Measurements from ENCODE around the gene EME2.
"Not testable (repeated sequence)": the region's sequence is repeated elsewhere in the genome, so short reads cannot be mapped to it uniquely, and the experiment has no call there.

Gene EME2

GRCh38 chr16:1732071-1732470 lies 40.5 kb upstream of the EME2 start:
- Histone ChIP-seq H3K27ac (ENCODE audit: low read depth, low read length) (no peak overlapping the region), H3K9me3 (ENCODE audit: control insufficient read depth in 1 of 2, low read length in 2 of 2) (peaks cover 1 to 9% of the 10 kb centered on the region in 2 donors), H3K4me3 (ENCODE audit: low read depth in 1 of 2, low read length in 2 of 2) (no peak overlapping the region), H3K4me1 (ENCODE audit: control insufficient read depth in 1 of 2, insufficient read depth in 2 of 2, low read length in 2 of 2) (no peaks in the 10 kb centered on the region), H3K36me3 (ENCODE audit: control insufficient read depth in 1 of 2, insufficient read depth in 2 of 2, low read length in 2 of 2) (peaks cover 7 to 78% of the 10 kb centered on the region in 2 donors), H3K27me3 (ENCODE audit: control insufficient read depth in 1 of 2, insufficient read depth in 2 of 2, low read length in 2 of 2) (no peaks in the 10 kb centered on the region), H3K9ac (ENCODE audit: low read depth in 1 of 2, low read length in 2 of 2) (no peak overlapping the region)

- not testable (repeated sequence) for H3K4me3 ChIP-seq (ENCODE audit: low read depth in 1 of 2, low read length in 2 of 2)
- H3K36me3 ChIP-seq (ENCODE audit: control insufficient read depth in 1 of 2, insufficient read depth in 2 of 2, low read length in 2 of 2): peaks cover 6 to 73% of the 10 kb centered on the region in 2 donors
Measured at GRCh38 chr16:1732551-1732987, 40.0 kb upstream of the EME2 start.

GRCh38 chr16:1734123-1734522 lies 38.5 kb upstream of the EME2 start:
- Histone ChIP-seq H3K27ac (ENCODE audit: low read depth, low read length) (no peak overlapping the region), H3K9me3 (ENCODE audit: control insufficient read depth in 1 of 2, low read length in 2 of 2) (peaks cover 6 to 20% of the 10 kb centered on the region in 2 donors), H3K9ac (ENCODE audit: low read depth in 1 of 2, low read length in 2 of 2) (no peak overlapping the region), H3K36me3 (ENCODE audit: control insufficient read depth in 1 of 2, insufficient read depth in 2 of 2, low read length in 2 of 2) (peaks cover 6 to 58% of the 10 kb centered on the region in 2 donors), H3K4me1 (ENCODE audit: control insufficient read depth in 1 of 2, insufficient read depth in 2 of 2, low read length in 2 of 2) (no peaks in the 10 kb centered on the region), H3K27me3 (ENCODE audit: control insufficient read depth in 1 of 2, insufficient read depth in 2 of 2, low read length in 2 of 2) (no peaks in the 10 kb centered on the region), H3K4me3 (ENCODE audit: low read depth in 1 of 2, low read length in 2 of 2) (no peak overlapping the region)

More at GRCh38 chr16:1732551-1732987, 40.0 kb upstream of the EME2 start:
- not testable (repeated sequence) for H3K4me1 ChIP-seq (ENCODE audit: control insufficient read depth in 1 of 2, insufficient read depth in 2 of 2, low read length in 2 of 2); H3K9ac ChIP-seq (ENCODE audit: low read depth in 1 of 2, low read length in 2 of 2); H3K27ac ChIP-seq (ENCODE audit: low read depth, low read length); H3K27me3 ChIP-seq (ENCODE audit: control insufficient read depth in 1 of 2, insufficient read depth in 2 of 2, low read length in 2 of 2)
- peaks cover 3 to 13% of the 10 kb centered on the region in 2 donors for H3K9me3 ChIP-seq (ENCODE audit: control insufficient read depth in 1 of 2, low read length in 2 of 2)

- H3K4me1 ChIP-seq (ENCODE audit: control insufficient read depth in 1 of 2, insufficient read depth in 2 of 2, low read length in 2 of 2): no peaks in the 10 kb centered on the region
- peaks cover 6 to 52% of the 10 kb centered on the region in 2 donors for H3K36me3 ChIP-seq (ENCODE audit: control insufficient read depth in 1 of 2, insufficient read depth in 2 of 2, low read length in 2 of 2)
- H3K9ac ChIP-seq (ENCODE audit: low read depth in 1 of 2, low read length in 2 of 2): no peak overlapping the region
- no peak overlapping the region for H3K4me3 ChIP-seq (ENCODE audit: low read depth in 1 of 2, low read length in 2 of 2)
- no peaks in the 10 kb centered on the region for H3K27me3 ChIP-seq (ENCODE audit: control insufficient read depth in 1 of 2, insufficient read depth in 2 of 2, low read length in 2 of 2)
- H3K27ac ChIP-seq (ENCODE audit: low read depth, low read length): no peak overlapping the region
- peaks cover 9 to 20% of the 10 kb centered on the region in 2 donors for H3K9me3 ChIP-seq (ENCODE audit: control insufficient read depth in 1 of 2, low read length in 2 of 2)
Measured at GRCh38 chr16:1734816-1735215, 37.8 kb upstream of the EME2 start.

GRCh38 chr16:1740234-1740633 lies 32.4 kb upstream of the EME2 start:
- Histone ChIP-seq H3K27ac (ENCODE audit: low read depth, low read length) (no peak overlapping the region), H3K27me3 (ENCODE audit: control insufficient read depth in 1 of 2, insufficient read depth in 2 of 2, low read length in 2 of 2) (no peaks in the 10 kb centered on the region), H3K9ac (ENCODE audit: low read depth in 1 of 2, low read length in 2 of 2) (no peak overlapping the region), H3K4me3 (ENCODE audit: low read depth in 1 of 2, low read length in 2 of 2) (no peak overlapping the region), H3K4me1 (ENCODE audit: control insufficient read depth in 1 of 2, insufficient read depth in 2 of 2, low read length in 2 of 2) (no peaks in the 10 kb centered on the region), H3K36me3 (ENCODE audit: control insufficient read depth in 1 of 2, insufficient read depth in 2 of 2, low read length in 2 of 2) (peaks cover 13 to 33% of the 10 kb centered on the region in 2 donors), H3K9me3 (ENCODE audit: control insufficient read depth in 1 of 2, low read length in 2 of 2) (peaks cover 9 to 17% of the 10 kb centered on the region in 2 donors)

- peaks cover 9 to 11% of the 10 kb centered on the region in 2 donors for H3K9me3 ChIP-seq (ENCODE audit: control insufficient read depth in 1 of 2, low read length in 2 of 2)
- no peaks in the 10 kb centered on the region for H3K4me1 ChIP-seq (ENCODE audit: control insufficient read depth in 1 of 2, insufficient read depth in 2 of 2, low read length in 2 of 2)
- no peaks in the 10 kb centered on the region for H3K27me3 ChIP-seq (ENCODE audit: control insufficient read depth in 1 of 2, insufficient read depth in 2 of 2, low read length in 2 of 2)
- H3K36me3 ChIP-seq (ENCODE audit: control insufficient read depth in 1 of 2, insufficient read depth in 2 of 2, low read length in 2 of 2): peaks cover 13 to 28% of the 10 kb centered on the region in 2 donors
- H3K4me3 ChIP-seq (ENCODE audit: low read depth in 1 of 2, low read length in 2 of 2): no peak overlapping the region
- H3K9ac ChIP-seq (ENCODE audit: low read depth in 1 of 2, low read length in 2 of 2): no peak overlapping the region
- H3K27ac ChIP-seq (ENCODE audit: low read depth, low read length): no peak overlapping the region
Measured at GRCh38 chr16:1740781-1741490, 31.7 kb upstream of the EME2 start.

GRCh38 chr16:1741553-1742165 lies 31.0 kb upstream of the EME2 start:
- no peak overlapping the region for H3K9ac ChIP-seq (ENCODE audit: low read depth in 1 of 2, low read length in 2 of 2)

GRCh38 chr16:1743376-1744337 lies 29.0 kb upstream of the EME2 start:
- no peaks in the 10 kb centered on the region for H3K4me1 ChIP-seq (ENCODE audit: control insufficient read depth in 1 of 2, insufficient read depth in 2 of 2, low read length in 2 of 2)
- no peak overlapping the region for H3K4me3 ChIP-seq (ENCODE audit: low read depth in 1 of 2, low read length in 2 of 2)
- peaks cover under 1 to 6% of the 10 kb centered on the region in 2 donors for H3K9me3 ChIP-seq (ENCODE audit: control insufficient read depth in 1 of 2, low read length in 2 of 2)
- no peak overlapping the region for H3K27ac ChIP-seq (ENCODE audit: low read depth, low read length)
- H3K9ac ChIP-seq (ENCODE audit: low read depth in 1 of 2, low read length in 2 of 2): no peak overlapping the region
- H3K36me3 ChIP-seq (ENCODE audit: control insufficient read depth in 1 of 2, insufficient read depth in 2 of 2, low read length in 2 of 2): peaks cover 16 to 50% of the 10 kb centered on the region in 2 donors
- no peaks in the 10 kb centered on the region for H3K27me3 ChIP-seq (ENCODE audit: control insufficient read depth in 1 of 2, insufficient read depth in 2 of 2, low read length in 2 of 2)

More at GRCh38 chr16:1741553-1742165, 31.0 kb upstream of the EME2 start:
- H3K27me3 ChIP-seq (ENCODE audit: control insufficient read depth in 1 of 2, insufficient read depth in 2 of 2, low read length in 2 of 2): no peaks in the 10 kb centered on the region
- H3K9me3 ChIP-seq (ENCODE audit: control insufficient read depth in 1 of 2, low read length in 2 of 2): peaks cover 9 to 11% of the 10 kb centered on the region in 2 donors
- peaks cover 13 to 30% of the 10 kb centered on the region in 2 donors for H3K36me3 ChIP-seq (ENCODE audit: control insufficient read depth in 1 of 2, insufficient read depth in 2 of 2, low read length in 2 of 2)
- H3K4me1 ChIP-seq (ENCODE audit: control insufficient read depth in 1 of 2, insufficient read depth in 2 of 2, low read length in 2 of 2): no peaks in the 10 kb centered on the region
- no peak overlapping the region for H3K27ac ChIP-seq (ENCODE audit: low read depth, low read length)
- H3K4me3 ChIP-seq (ENCODE audit: low read depth in 1 of 2, low read length in 2 of 2): no peak overlapping the region

- Histone ChIP-seq H3K36me3 (ENCODE audit: control insufficient read depth in 1 of 2, insufficient read depth in 2 of 2, low read length in 2 of 2) (peaks cover 20 to 57% of the 10 kb centered on the region in 2 donors), H3K27ac (ENCODE audit: low read depth, low read length) (no peak overlapping the region), H3K4me3 (ENCODE audit: low read depth in 1 of 2, low read length in 2 of 2) (no peak overlapping the region), H3K9me3 (ENCODE audit: control insufficient read depth in 1 of 2, low read length in 2 of 2) (peaks cover 0 to under 1% of the 10 kb centered on the region in 2 donors), H3K4me1 (ENCODE audit: control insufficient read depth in 1 of 2, insufficient read depth in 2 of 2, low read length in 2 of 2) (no peaks in the 10 kb centered on the region), H3K27me3 (ENCODE audit: control insufficient read depth in 1 of 2, insufficient read depth in 2 of 2, low read length in 2 of 2) (no peaks in the 10 kb centered on the region), H3K9ac (ENCODE audit: low read depth in 1 of 2, low read length in 2 of 2) (no peak overlapping the region)
Measured at GRCh38 chr16:1744338-1744840, 28.2 kb upstream of the EME2 start.
